HG03060 (cell line): ENCODE results near the gene ELAVL4.

ENCODE experiments used
- ATAC-seq: cut with Tn5 transposase; IDR thresholded peaks from one replicate; pipeline ENCODE4 v1.9.1; 2021; ENCODE audit warnings: low read depth, moderate number of reproducible peaks; ENCODE audit not compliant: unreplicated experiment

Gene ELAVL4

DNA sequence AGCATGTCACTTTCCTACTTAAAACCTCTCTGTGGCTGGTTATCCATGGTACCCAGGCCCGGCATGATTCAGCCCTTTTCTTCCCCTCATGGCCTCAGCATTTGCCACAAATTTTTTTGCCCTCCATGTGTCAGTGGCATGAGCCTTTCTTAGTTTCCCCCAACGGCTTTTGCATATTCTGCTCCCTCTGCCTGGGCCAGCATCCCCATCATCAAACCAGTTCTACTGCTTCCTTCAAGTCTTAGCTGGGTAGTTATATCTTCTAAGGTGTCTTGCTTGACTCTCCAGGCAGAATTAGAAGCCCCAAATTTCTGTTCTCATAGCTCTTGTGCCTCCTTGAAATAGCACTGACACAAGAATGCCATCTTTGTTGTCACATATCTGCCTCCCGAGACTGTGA is 127.9 kb downstream of the ELAVL4 start:
- ATAC-seq, result no peak

DNA sequence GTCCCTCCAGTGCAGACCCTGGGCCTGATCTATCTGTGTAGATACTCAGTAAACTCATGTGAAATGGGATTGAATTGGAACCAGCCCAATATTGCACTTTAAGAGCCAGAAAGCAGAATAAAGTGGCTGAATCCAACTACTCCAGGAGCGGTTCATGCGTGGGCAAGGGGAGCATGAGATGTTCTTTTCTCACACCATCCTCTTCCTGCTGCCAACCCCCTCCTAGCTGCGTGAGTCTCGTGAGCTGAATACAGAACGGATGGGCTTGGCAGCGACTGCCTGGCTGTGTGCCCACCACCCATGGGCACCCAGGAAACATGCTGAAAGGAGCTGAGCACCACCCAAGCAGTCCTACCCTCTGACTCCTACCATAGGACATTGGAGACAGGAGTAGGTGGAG is 128.3 kb downstream of the ELAVL4 start:
- no peak for ATAC-seq

- ATAC-seq, result no peak
Observed at GRCh38 chr1:50243939-50244338, 135.2 kb downstream of the ELAVL4 start.

DNA sequence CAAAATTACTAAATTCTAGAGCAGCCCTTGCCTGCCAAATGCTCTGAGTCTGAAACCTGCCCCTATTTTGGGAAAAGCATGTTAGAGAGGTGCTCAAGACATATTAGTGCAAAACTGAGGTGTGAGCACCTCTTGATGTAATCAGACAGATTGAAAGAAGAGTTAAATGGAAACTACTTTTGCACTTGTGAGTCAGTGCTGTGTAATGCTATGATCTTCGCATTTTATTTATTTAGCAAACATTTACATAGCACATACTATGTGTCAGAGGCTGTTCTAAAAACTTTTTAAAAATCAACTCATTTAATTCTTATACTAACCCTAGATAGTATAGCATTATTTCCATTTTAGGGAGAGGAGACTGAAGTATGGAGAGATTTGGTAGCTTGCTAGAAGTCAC is 138.1 kb downstream of the ELAVL4 start:
- ATAC-seq, result no peak

GRCh38 chr1:50251702-50252101 is 143.0 kb downstream of the ELAVL4 start:
- peak; percentile 61 for ATAC-seq

DNA sequence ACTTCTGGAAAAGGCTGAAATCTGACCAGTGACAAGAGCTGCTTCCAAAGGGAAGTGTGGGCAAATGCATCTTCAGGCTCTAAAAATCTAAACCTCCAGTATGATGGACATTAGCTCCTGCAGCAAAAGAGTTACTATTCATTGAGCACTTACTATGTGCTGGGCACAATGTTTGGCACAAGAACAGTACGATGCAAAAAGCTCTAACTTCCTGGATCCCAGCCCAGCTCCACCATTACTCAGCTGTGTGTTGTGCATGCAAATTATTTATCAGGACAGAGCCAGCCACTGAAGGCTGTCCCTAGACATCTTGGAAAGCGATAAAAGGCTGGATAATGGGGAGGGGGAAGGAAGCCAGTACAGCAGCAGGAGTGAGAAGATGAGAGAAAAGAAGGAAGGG is 143.5 kb downstream of the ELAVL4 start:
- no peak for ATAC-seq
